AG10803 (cell line): ENCODE results near the gene ICAM4.

Experiments
- DNase-seq: peaks from one replicate; pipeline ENCODE4 v3.0.0; 2010; ENCODE audit warnings: low read depth
- H3K4me3 ChIP-seq: 2 replicates; pipeline ENCODE4 v1.5.1; 2011; ENCODE audit warnings: mild to moderate bottlenecking, low read length, control low read depth
- CTCF ChIP-seq: conservative IDR thresholded peaks from 2 replicates; pipeline ENCODE4 v1.5.1; 2011; ENCODE audit warnings: mild to moderate bottlenecking, low read length, control low read depth, inconsistent platforms

The ICAM4 gene

GRCh38 chr19:10316229-10317044 lies 29.7 kb downstream of the ICAM4 start:
- no peak overlapping the region for H3K4me3 ChIP-seq
- no peak for TF ChIP-seq CTCF
- no peak for DNase-seq

GRCh38 chr19:10317045-10317856 lies 30.5 kb downstream of the ICAM4 start:
- no peak for TF ChIP-seq CTCF
- H3K4me3 ChIP-seq, result no peak overlapping the region
- DNase-seq, result no peak

GRCh38 chr19:10317857-10318462 lies 31.2 kb downstream of the ICAM4 start:
- no peak for DNase-seq
- no peak for TF ChIP-seq CTCF
- H3K4me3 ChIP-seq, result no peak overlapping the region

GRCh38 chr19:10318807-10319682 lies 32.3 kb downstream of the ICAM4 start:
- no peak overlapping the region for H3K4me3 ChIP-seq
- TF ChIP-seq CTCF, result no peak
- no peak for DNase-seq

GRCh38 chr19:10320602-10321416 lies 34.1 kb downstream of the ICAM4 start:
- TF ChIP-seq CTCF, result no peak
- no peak for DNase-seq
- H3K4me3 ChIP-seq, result no peak overlapping the region

GRCh38 chr19:10321417-10321797 lies 34.7 kb downstream of the ICAM4 start:
- no peak for TF ChIP-seq CTCF
- no peak overlapping the region for H3K4me3 ChIP-seq
- DNase-seq, result no peak
